A549 (cell line): Measurements from ENCODE around the gene ZNF425. TPM values are rescaled to one million over a fixed set of nuclear protein-coding genes. Genes with fewer than 3 reads are reported as not detected.

ENCODE experiments used
- ATAC-seq, 2 experiments: fragments of 200-7000 bp in 1 of 2; fragments of >200 bp in 1 of 2; cut with Nextera tagmentation in 1 of 2; cut with Tn5 transposase in 1 of 2; 3 replicates each; pipeline versions ENCODE4 v1.8.0 to v1.9.1; 2018 to 2020; ENCODE audit warnings: mild to moderate bottlenecking in 1 of 2, moderate library complexity in 1 of 2
- CTCF ChIA-PET: fragments of 300-600 bp; sonication (Branson Sonifier 250); formaldehyde crosslinking; extraction: SDS; loops from one replicate; lab custom pipeline; 2021; ENCODE audit warnings: antibody characterized with exemption, inconsistent platforms; lab: Yijun Ruan, JAX
- POLR2A ChIA-PET: fragments of 350-600 bp; formaldehyde crosslinking; extraction: SDS; loops from one replicate; lab custom pipeline; 2021; ENCODE audit warnings: antibody characterized with exemption, inconsistent platforms; lab: Yijun Ruan, JAX
- DNase-seq, 2 experiments: peaks; one replicate each; pipeline versions ENCODE4 v3.0.0 to v3.0.0-alpha.2; 2011 to 2016; ENCODE audit warnings: low read depth in 1 of 2, low spot score in 1 of 2
- FAIRE-seq: peaks from 2 replicates; lab custom pipeline; 2011; peaks lifted over from hg19 to GRCh38; lab: Jason Lieb, UNC
- H3K27ac ChIP-seq, 2 experiments: fragments of >200 bp; sonication (Bioruptor Twin); formaldehyde crosslinking; 3 replicates each; pipeline ENCODE4 v1.5.1; 2016 to 2017
- H3K4me1 ChIP-seq: fragments of >200 bp; sonication (Bioruptor Twin); formaldehyde crosslinking; 3 replicates; pipeline ENCODE4 v1.6.1; 2016
- H3K4me2 ChIP-seq: fragments of >200 bp; sonication (Bioruptor Twin); formaldehyde crosslinking; 3 replicates; pipeline ENCODE4 v1.6.1; 2016
- H3K4me3 ChIP-seq: fragments of >200 bp; sonication (Bioruptor Twin); formaldehyde crosslinking; 3 replicates; pipeline ENCODE4 v1.5.1; 2016
- H3K9me3 ChIP-seq: fragments of >200 bp; sonication (Bioruptor Twin); formaldehyde crosslinking; 3 replicates; pipeline ENCODE4 v1.6.1; 2016
- BHLHE40 ChIP-seq: IDR thresholded peaks from 2 replicates; pipeline ENCODE4 v1.6.1; 2012; ENCODE audit warnings: low read depth, low read length, inconsistent platforms
- CBX2 ChIP-seq: fragments of 200-600 bp; sonication (generic); IDR thresholded peaks from 2 replicates; pipeline ENCODE4 v1.6.1; 2016; ENCODE audit warnings: low read depth, mild to moderate bottlenecking, borderline replicate concordance
- CEBPB ChIP-seq, 2 experiments: fragments of >200 bp in 1 of 2; sonication (Bioruptor Twin) in 1 of 2; formaldehyde crosslinking in 1 of 2; IDR thresholded peaks; 2 replicates each; pipeline ENCODE4 v1.6.1; 2012 to 2016
- CHD4 ChIP-seq: fragments of 200-600 bp; sonication (generic); IDR thresholded peaks from 2 replicates; pipeline ENCODE4 v1.6.1; 2016; ENCODE audit warnings: antibody characterized with exemption, mild to moderate bottlenecking, borderline replicate concordance
- EP300 ChIP-seq, 2 experiments: fragments of >200 bp; sonication (Bioruptor Twin); formaldehyde crosslinking; IDR thresholded peaks; 2 replicates in 1 of 2; 3 replicates in 1 of 2; pipeline ENCODE4 v1.6.1; 2016 to 2017
- HDAC2 ChIP-seq: fragments of 200-600 bp; sonication (generic); IDR thresholded peaks from 2 replicates; pipeline ENCODE4 v1.6.1; 2016
- HOXA7 ChIP-seq: fragments of 250-450 bp; sonication (Bioruptor Pico); IDR thresholded peaks from 2 replicates; pipeline ENCODE4 v1.5.0; 2020; ENCODE audit warnings: mild to moderate bottlenecking, moderate library complexity
- HOXB13 ChIP-seq: fragments of 250-450 bp; sonication (Bioruptor Pico); IDR thresholded peaks from 2 replicates; pipeline ENCODE4 v1.5.0; 2020; ENCODE audit warnings: low read depth, mild to moderate bottlenecking, moderate library complexity
- MAFK ChIP-seq: fragments of 450-650 bp; IDR thresholded peaks from 2 replicates; pipeline ENCODE4 v1.6.1; 2014; ENCODE audit not compliant: partially characterized antibody
- MAZ ChIP-seq: fragments of 150-350 bp; IDR thresholded peaks from 2 replicates; pipeline ENCODE4 v1.6.1; 2014; ENCODE audit warnings: antibody characterized with exemption, low read depth, low read length, borderline replicate concordance
- MYC ChIP-seq: IDR thresholded peaks from 2 replicates; pipeline ENCODE4 v1.6.1; 2012; ENCODE audit warnings: mild to moderate bottlenecking, inconsistent platforms, low read length, improper control_type of control experiment, borderline replicate concordance
- PHF8 ChIP-seq: fragments of 200-600 bp; sonication (generic); IDR thresholded peaks from 2 replicates; pipeline ENCODE4 v1.6.1; 2016; ENCODE audit warnings: low read depth, mild to moderate bottlenecking, antibody characterized with exemption, moderate library complexity, borderline replicate concordance
- RARB ChIP-seq: fragments of 250-450 bp; sonication (Bioruptor Pico); IDR thresholded peaks from 2 replicates; pipeline ENCODE4 v1.8.0; 2021; ENCODE audit warnings: mild to moderate bottlenecking, moderate library complexity
- RCOR1 ChIP-seq: fragments of 150-350 bp; IDR thresholded peaks from 2 replicates; pipeline ENCODE4 v1.6.1; 2014; ENCODE audit warnings: antibody characterized with exemption, low read length, low read depth
- TFCP2L1 ChIP-seq: fragments of 250-450 bp; sonication (Bioruptor Pico); IDR thresholded peaks from 2 replicates; pipeline ENCODE4 v1.5.0; 2021; ENCODE audit warnings: mild to moderate bottlenecking
- ZC3H11A ChIP-seq: fragments of 450-650 bp; IDR thresholded peaks from 2 replicates; pipeline ENCODE4 v1.6.1; 2014; ENCODE audit warnings: antibody characterized with exemption, mild to moderate bottlenecking
- WGBS: methylation state at CpG from one replicate; pipeline ENCODE4 v1.1.6; 2017; ENCODE audit errors: missing lambda C conversion rate; 5-methylcytosine and 5-hydroxymethylcytosine counted together
- polyA plus RNA-seq, 4 experiments: library from polyadenylated mRNA; depleted of rRNA in 3 of 4; stranded (reverse); fragments of >200 nt; fragmentation: RNase III in 1 of 4; extraction: RNeasy Plus Mini Kit Qiagen cat#74134 plus additional on column Dnase treatment in 1 of 4; gene quantifications; 2 replicates in 3 of 4; 3 replicates in 1 of 4; pipeline ENCODE4 v1.2.3, GENCODE V29; 2011 to 2017
- TF ChIP-seq, protein P1 (sequence below): fragments of 250-450 bp; sonication (Bioruptor Pico); IDR thresholded peaks from 2 replicates; pipeline ENCODE4 v1.5.0; 2021; ENCODE audit warnings: mild to moderate bottlenecking, moderate library complexity, borderline replicate concordance
- TF ChIP-seq, protein P2 (sequence below): fragments of >200 bp; sonication (Bioruptor Twin); formaldehyde crosslinking; IDR thresholded peaks from 2 replicates; pipeline ENCODE4 v1.6.1; 2016
- TF ChIP-seq, protein P3 (sequence below): fragments of 250-450 bp; sonication (Bioruptor Pico); IDR thresholded peaks from 2 replicates; pipeline ENCODE4 v1.5.0; 2020; ENCODE audit warnings: low read depth, mild to moderate bottlenecking, moderate library complexity
- TF ChIP-seq, protein P4 (sequence below): fragments of 200-600 bp; sonication (generic); IDR thresholded peaks from 2 replicates; pipeline ENCODE4 v1.6.1; 2016; ENCODE audit warnings: antibody characterized with exemption, mild to moderate bottlenecking, moderate library complexity

The ZNF425 gene
- polyA plus RNA-seq, 2 of the 4 experiments (the other 2 are of a cell fraction): 0.80 to 1.6 TPM

DNA sequence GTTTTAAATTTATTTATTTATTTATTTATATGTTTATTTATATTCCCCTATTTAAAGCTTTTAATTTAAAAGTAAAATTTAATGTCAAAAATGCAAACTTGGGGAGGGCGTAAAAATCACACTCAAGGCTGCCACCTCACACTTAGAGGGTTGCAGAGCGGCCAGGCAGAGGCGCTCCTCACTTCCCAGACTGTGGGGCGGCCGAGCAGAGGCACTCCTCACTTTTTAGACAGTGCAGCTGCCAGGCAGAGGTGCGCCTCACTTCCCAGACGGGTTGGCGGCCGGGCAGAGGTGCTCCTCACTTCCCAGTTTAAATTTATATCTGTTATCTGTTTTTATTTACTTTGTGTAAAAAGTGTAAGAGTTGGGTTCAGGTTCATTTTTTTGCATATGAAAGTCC lies 10.0 kb upstream of the ZNF425 start:
- CTCF ChIA-PET: interaction anchor here (0.8 to 6.4 kb wide), 3 partner anchors 10 to 12 kb away, joined by 4 to 57 read pairs (median 22); partner anchors contain the start of genes ZNF398 and ZNF425
- FAIRE-seq (no peak), DNase-seq (no peak)
- Histone ChIP-seq H3K4me1 (peaks cover 6% of the 10 kb centered on the region; the same call in 2 of the 3 replicates), H3K9me3 (no peaks in the 10 kb centered on the region), H3K27ac (no peak overlapping the region)
- TF ChIP-seq, protein P1, sequence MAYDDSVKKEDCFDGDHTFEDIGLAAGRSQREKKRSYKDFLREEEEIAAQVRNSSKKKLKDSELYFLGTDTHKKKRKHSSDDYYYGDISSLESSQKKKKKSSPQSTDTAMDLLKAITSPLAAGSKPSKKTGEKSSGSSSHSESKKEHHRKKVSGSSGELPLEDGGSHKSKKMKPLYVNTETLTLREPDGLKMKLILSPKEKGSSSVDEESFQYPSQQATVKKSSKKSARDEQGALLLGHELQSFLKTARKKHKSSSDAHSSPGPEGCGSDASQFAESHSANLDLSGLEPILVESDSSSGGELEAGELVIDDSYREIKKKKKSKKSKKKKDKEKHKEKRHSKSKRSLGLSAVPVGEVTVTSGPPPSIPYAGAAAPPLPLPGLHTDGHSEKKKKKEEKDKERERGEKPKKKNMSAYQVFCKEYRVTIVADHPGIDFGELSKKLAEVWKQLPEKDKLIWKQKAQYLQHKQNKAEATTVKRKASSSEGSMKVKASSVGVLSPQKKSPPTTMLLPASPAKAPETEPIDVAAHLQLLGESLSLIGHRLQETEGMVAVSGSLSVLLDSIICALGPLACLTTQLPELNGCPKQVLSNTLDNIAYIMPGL (CRISPR knock-in tag): no peak
- no peak for TF ChIP-seq RARB (CRISPR knock-in tag)
- TF ChIP-seq CEBPB (IDR thresholded peaks at IDR 0.05): no peak
- TF ChIP-seq MAFK: no peak
- no peak for TF ChIP-seq RCOR1
- TF ChIP-seq HDAC2: no peak
- TF ChIP-seq CBX2: no peak
- TF ChIP-seq HOXB13 (CRISPR knock-in tag): no peak
- TF ChIP-seq, protein P2, sequence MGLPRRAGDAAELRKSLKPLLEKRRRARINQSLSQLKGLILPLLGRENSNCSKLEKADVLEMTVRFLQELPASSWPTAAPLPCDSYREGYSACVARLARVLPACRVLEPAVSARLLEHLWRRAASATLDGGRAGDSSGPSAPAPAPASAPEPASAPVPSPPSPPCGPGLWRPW: no peak
- TF ChIP-seq, protein P3, sequence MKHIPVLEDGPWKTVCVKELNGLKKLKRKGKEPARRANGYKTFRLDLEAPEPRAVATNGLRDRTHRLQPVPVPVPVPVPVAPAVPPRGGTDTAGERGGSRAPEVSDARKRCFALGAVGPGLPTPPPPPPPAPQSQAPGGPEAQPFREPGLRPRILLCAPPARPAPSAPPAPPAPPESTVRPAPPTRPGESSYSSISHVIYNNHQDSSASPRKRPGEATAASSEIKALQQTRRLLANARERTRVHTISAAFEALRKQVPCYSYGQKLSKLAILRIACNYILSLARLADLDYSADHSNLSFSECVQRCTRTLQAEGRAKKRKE (CRISPR knock-in tag): no peak
- no peak for TF ChIP-seq PHF8
- no peak for TF ChIP-seq EP300 (IDR thresholded peaks at IDR 0.05)
- no peak for TF ChIP-seq ZC3H11A
- no peak for TF ChIP-seq BHLHE40
- TF ChIP-seq, protein P4, sequence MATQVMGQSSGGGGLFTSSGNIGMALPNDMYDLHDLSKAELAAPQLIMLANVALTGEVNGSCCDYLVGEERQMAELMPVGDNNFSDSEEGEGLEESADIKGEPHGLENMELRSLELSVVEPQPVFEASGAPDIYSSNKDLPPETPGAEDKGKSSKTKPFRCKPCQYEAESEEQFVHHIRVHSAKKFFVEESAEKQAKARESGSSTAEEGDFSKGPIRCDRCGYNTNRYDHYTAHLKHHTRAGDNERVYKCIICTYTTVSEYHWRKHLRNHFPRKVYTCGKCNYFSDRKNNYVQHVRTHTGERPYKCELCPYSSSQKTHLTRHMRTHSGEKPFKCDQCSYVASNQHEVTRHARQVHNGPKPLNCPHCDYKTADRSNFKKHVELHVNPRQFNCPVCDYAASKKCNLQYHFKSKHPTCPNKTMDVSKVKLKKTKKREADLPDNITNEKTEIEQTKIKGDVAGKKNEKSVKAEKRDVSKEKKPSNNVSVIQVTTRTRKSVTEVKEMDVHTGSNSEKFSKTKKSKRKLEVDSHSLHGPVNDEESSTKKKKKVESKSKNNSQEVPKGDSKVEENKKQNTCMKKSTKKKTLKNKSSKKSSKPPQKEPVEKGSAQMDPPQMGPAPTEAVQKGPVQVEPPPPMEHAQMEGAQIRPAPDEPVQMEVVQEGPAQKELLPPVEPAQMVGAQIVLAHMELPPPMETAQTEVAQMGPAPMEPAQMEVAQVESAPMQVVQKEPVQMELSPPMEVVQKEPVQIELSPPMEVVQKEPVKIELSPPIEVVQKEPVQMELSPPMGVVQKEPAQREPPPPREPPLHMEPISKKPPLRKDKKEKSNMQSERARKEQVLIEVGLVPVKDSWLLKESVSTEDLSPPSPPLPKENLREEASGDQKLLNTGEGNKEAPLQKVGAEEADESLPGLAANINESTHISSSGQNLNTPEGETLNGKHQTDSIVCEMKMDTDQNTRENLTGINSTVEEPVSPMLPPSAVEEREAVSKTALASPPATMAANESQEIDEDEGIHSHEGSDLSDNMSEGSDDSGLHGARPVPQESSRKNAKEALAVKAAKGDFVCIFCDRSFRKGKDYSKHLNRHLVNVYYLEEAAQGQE: no peak
- no peak for TF ChIP-seq TFCP2L1
- TF ChIP-seq CHD4: no peak
- TF ChIP-seq HOXA7 (CRISPR knock-in tag): no peak
- TF ChIP-seq MYC: no peak
- no peak for TF ChIP-seq MAZ
- TF ChIP-seq, all 56 proteins: peak for 0
- no peak overlapping the region for H3K4me2 ChIP-seq
- no peak overlapping the region for H3K4me3 ChIP-seq
- POLR2A ChIA-PET: interaction anchor here (0.9 kb wide), 1 partner anchor 11 kb away, joined by 3 read pairs; the partner anchor contains the start of gene ZNF398
- ATAC-seq: no peak
- 96% methylated on average over 9 of the region's 9 CpGs for WGBS
